Loucy (cell line): ENCODE measurements around the gene ABT1.

Experiments
- EZH2phosphoT487 ChIP-seq: fragments of 200-600 bp; IDR thresholded peaks from 2 replicates; pipeline ENCODE4 v1.6.1; 2018; ENCODE audit warnings: antibody characterized with exemption, mild to moderate bottlenecking, moderate library complexity, borderline replicate concordance
- TF ChIP-seq, protein P1 (sequence below): fragments of 200-600 bp; sonication (generic); conservative IDR thresholded peaks from 2 replicates; pipeline ENCODE4 v1.5.1; 2014; ENCODE audit warnings: mild to moderate bottlenecking, antibody characterized with exemption, low read length

DNA sequence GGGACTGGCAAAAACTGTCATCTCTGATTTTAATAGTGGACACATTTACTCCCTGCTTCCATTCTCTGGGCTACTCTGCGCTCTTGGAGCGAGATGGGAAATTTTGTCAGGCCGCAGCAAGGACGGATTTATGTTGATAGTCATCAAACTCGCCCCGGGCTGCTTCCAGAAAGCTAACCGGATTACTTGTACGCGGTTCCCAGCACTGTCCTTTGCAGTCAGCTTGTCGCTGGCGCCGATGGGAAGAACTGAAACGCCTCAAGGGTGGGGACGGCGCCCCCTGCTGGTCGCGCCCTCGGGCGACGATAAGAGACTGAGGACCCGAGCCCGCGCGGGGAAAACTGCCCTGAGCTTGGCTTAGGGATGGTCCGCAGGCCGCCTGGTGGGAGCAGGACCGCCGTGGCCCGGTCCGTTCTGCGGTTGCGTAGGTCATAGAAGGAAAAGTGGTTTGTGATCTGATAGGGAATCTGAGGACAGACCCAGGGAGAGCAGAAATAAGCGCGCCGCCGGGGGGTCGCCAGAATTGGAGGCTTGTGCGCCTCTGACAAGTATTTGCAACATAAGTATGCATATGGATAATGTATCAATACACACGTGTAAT, 984 bp upstream of the ABT1 start:
- TF ChIP-seq, protein P1, sequence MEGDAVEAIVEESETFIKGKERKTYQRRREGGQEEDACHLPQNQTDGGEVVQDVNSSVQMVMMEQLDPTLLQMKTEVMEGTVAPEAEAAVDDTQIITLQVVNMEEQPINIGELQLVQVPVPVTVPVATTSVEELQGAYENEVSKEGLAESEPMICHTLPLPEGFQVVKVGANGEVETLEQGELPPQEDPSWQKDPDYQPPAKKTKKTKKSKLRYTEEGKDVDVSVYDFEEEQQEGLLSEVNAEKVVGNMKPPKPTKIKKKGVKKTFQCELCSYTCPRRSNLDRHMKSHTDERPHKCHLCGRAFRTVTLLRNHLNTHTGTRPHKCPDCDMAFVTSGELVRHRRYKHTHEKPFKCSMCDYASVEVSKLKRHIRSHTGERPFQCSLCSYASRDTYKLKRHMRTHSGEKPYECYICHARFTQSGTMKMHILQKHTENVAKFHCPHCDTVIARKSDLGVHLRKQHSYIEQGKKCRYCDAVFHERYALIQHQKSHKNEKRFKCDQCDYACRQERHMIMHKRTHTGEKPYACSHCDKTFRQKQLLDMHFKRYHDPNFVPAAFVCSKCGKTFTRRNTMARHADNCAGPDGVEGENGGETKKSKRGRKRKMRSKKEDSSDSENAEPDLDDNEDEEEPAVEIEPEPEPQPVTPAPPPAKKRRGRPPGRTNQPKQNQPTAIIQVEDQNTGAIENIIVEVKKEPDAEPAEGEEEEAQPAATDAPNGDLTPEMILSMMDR: peak; percentile 88
- TF ChIP-seq EZH2phosphoT487: no peak
